ENCODE data around the gene LINC01488. TPM values are rescaled to one million over a fixed set of nuclear protein-coding genes. Genes with fewer than 3 reads are reported as not detected.
A peak's percentile ranks its signal among the peaks of the same experiment; 100 is the strongest.

LINC01488 gene
- total and polyA plus RNA-seq, 2 experiments from 2014 or later = not detected

DNA sequence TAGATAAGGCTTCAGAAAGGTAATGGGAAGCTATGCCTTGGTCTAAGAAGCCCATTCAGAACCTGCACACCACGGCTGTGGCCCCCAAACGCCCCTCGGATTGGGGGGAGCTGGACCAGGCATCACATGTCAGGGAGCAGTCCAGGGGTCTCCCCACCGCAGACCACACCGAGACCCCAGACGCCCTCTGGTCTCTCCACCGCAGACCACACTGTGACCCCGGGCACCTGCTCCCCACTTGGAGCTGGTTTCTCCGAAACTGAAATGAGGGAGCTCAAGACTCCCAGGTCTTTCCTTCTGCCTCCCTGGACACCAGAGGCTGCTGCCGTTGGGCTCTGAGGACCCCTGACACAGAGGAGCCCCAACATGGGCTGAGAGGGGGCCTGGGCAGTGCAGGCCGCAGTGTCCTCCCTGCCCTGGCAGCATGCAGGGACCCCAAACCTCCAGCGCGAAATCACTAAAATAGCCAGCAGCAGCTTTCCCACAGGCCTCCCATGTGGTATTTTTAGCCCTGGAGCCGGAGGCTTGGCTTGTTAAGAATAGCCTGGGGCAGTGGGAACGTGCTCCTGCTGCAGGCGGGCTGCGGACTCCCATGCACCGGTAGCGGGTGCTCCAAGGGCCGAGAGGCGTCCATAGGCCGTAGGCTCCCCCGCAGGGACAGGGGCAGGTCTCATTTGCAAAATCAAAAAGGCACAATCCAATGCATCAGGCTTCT, 7.7 kb downstream of the LINC01488 start:
- peaks cover 12% of the 10 kb centered on the region for H3K27me3 Mint-ChIP-seq (ENCODE audit: insufficient read depth, low read depth, poor library complexity)
- TF ChIP-seq ZNF462 (CRISPR knock-in tag; IDR thresholded peaks at IDR 0.05) (no peak), EZH2phosphoT487 (IDR thresholded peaks at IDR 0.05; ENCODE audit: unreplicated experiment) (no peak), EZH2 (IDR thresholded peaks at IDR 0.05; ENCODE audit: low read depth, unreplicated experiment) (no peak), JUNB (IDR thresholded peaks at IDR 0.05; ENCODE audit: unreplicated experiment) (no peak), STAT1 (IDR thresholded peaks at IDR 0.05; ENCODE audit: unreplicated experiment) (no peak)
- H3K27ac Mint-ChIP-seq = no peak overlapping the region
- no peak overlapping the region for H3K4me3 ChIP-seq
- peaks cover 7% of the 10 kb centered on the region; the same call in 1 of the 3 replicates for H3K4me1 Mint-ChIP-seq
- ATAC-seq = peak; percentile 34
- no peaks in the 10 kb centered on the region for H3K36me3 Mint-ChIP-seq (ENCODE audit: low read depth)
- no peaks in the 10 kb centered on the region for H3F3A ChIP-seq (replicated peaks; ENCODE audit: low read depth)
- no peaks in the 10 kb centered on the region for H3K4me1 ChIP-seq (ENCODE audit: insufficient read depth)
- no peaks in the 10 kb centered on the region for H3K27me3 ChIP-seq (ENCODE audit: insufficient read depth)
- H4K20me1 ChIP-seq (replicated peaks; ENCODE audit: insufficient read depth) = no peaks in the 10 kb centered on the region
- H3K27ac ChIP-seq (ENCODE audit: low read depth) = no peak overlapping the region
- no peaks in the 10 kb centered on the region for H3K79me2 ChIP-seq (replicated peaks; ENCODE audit: insufficient read depth)
- H2AFZ ChIP-seq = no peak overlapping the region
- no peak for DNase-seq (ENCODE audit: low spot score)
- H3K9me2 ChIP-seq (ENCODE audit: insufficient read depth) = no peaks in the 10 kb centered on the region
- H3K9me3 Mint-ChIP-seq = no peaks in the 10 kb centered on the region; the same call in 2 of the 3 replicates
- no peaks in the 10 kb centered on the region for H3K36me3 ChIP-seq (ENCODE audit: insufficient read depth)
- no peak overlapping the region for H3K4me2 ChIP-seq
- no peak overlapping the region for H3K4me3 Mint-ChIP-seq
